ENCODE measurements around the gene SMG1.
"Not testable (repeated sequence)": the region's sequence is repeated elsewhere in the genome, so short reads cannot be mapped to it uniquely, and the experiment has no call there.

SMG1 gene

DNA sequence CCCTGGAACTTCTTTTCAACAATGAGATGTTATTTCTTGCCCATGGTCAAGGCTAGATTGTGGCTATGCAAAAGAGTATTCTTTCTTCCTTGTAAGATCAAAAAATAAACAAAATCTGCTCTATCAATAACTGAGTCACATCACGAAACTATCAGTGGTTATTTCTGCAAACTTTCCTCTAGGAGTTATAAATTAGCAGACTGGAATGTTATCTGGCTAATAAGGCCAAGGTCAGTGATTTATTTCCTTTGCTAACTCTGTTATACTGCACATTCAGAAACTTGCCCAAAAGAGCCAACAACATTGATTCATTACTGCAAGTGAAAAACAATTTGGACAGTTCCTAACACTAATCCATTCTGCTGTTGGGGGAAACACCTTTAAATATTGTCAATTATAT lies 129.8 kb downstream of the SMG1 start:
- no peak for DNase-seq

DNA sequence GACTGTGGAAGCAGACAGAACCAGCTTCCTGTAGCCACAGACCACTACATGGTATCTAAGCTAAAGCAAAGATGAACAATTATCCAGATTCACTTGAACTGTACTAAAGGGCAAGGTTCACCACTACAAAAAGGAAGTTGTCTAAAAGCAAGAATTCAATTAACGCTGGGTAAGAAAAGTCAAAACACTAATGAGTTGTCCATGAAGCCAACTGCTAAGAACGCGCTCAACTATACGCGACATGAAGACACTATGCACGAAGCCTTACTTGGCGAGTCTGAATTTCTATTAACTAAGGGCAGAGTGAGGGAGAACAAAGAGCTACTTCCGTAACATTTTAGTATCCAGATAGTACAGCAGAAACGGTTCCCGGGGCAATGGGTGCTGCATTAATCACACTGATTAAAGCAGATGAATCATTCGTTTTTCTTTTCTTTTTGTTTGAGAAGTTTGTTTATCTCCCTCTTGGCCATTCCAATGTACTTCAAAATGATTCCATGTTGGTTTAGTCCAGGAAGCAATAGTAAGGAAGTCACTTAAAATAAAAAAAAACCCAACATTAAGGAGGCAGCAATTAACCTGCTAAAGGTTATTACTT lies 133.3 kb downstream of the SMG1 start:
- DNase-seq, result no peak

DNA sequence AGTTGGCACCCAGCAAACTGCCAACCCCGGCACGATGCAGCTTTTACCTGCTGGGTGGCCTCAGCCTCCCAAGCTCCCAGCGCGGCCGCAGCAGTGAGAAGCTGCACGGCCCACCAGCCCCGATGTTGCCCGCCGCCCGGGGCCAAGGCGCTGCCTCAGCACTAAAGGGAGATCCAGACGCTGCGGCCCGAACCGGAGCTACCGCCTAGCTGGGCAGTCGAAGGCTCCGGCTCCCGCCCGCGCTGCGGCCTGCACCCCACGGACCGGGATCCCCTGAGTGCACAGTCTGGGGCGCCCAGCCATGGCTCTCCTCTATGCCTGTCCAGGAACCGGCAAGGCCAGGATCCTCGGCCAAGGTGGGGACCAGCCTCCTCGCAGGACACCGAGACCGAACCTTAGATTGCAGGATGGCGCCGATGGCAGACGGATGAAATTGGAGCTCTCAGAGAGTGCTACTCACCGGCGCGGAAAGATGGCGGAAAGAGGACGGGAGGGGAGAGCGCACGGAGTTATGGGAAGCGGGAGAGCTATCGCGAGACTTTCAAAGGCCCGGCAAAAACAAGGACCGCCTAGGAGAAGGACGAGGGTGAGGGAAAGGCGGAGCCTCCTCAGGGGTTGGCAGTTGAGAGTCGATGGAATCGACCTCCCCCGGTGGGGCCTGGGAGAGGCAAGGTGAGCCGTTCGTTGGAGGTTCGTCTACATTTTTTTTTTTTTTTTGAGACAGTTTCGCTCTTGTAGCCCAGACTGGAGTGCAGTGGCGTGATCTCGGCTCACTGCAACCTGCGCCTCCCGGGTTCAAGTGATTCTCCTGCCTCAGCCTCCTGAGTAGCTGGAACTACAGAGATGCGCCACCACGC lies 136.1 kb downstream of the SMG1 start, which contains the start of gene RPS15A:
TSS of gene RPS15A (minus strand) at position 485 of the 857 bp plus-strand sequence. CDS start 1,221 bp downstream, outside the sequence.
- DNase-seq, result peak; percentile 94

DNA sequence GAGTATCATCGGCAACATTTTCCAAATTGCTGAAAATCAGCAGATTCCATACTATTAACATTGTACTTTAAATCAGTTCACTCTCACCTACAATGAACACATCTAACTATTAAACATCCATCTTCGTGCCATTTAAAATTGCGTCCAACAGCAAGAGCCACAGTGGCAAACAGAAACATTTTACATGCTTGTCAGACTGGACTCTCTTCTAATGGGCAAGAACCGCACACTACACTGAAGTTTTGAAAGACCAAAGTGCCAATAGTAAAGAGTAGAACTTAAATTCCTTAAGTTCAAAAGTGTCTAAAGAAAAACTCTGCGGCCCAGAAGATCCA lies 136.7 kb downstream of the SMG1 start:
- no peak for DNase-seq

DNA sequence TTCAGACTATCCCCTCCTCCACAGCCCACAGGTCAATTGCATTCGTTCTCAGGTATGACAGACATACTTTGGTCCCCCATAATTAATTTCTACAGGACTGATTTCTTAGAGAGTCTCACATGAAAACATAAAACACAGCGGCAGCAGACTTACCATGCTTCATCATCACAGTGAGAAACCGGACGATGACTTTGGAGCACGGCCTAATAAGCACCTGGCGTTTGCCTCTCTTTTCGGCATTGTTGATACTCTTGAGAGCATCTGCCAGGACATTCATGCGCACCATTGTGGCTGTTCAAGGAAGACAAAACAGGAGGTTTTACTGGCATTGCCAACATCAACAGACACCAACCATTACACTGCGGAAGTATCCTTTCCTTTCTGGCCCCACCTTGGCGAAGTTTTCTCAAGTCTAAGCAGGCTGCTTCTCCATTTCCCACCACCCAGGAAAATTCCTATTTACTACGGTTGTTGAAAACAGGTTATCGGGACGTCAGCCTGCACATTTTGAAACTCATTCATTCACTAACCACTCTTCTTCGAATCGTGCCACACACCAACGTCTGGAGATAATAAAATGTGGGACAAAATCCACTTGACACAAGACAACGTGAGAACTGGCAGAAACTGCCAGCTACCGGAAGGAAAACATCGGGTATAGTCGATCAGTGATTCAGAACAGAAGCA lies 137.2 kb downstream of the SMG1 start:
- DNase-seq, result no peak

DNA sequence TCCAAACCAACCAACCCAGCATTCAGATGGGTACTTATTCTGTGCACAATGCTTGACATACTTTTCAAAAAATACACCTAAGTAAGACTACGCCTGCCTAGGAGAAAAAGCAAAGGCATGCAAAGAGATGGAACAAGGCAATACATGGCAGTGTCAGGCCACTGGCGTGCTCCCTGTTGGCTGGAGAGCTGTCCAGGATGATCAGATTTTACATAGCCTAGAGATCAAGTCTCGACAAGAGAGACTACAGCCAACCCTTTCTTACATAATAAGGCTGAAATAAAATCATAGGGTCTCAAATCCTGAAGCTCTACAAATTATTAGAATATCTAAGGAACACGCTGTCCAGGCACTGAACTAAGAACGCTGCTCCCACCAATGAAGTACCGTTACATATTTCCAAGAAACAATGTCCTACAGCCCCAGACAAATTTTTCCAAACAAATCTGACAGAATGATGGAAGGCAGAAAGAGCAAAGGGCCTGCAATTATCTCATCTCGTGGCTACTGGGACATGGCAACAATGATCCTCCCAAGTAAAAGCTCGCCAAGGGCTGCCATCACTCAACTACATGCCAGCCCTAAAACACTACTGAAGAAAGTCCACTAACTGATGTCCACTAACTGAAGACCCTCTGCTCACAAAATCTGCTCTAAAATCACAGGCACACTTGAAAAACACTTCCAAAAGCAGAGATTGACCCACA lies 141.1 kb downstream of the SMG1 start:
- no peak for DNase-seq

DNA sequence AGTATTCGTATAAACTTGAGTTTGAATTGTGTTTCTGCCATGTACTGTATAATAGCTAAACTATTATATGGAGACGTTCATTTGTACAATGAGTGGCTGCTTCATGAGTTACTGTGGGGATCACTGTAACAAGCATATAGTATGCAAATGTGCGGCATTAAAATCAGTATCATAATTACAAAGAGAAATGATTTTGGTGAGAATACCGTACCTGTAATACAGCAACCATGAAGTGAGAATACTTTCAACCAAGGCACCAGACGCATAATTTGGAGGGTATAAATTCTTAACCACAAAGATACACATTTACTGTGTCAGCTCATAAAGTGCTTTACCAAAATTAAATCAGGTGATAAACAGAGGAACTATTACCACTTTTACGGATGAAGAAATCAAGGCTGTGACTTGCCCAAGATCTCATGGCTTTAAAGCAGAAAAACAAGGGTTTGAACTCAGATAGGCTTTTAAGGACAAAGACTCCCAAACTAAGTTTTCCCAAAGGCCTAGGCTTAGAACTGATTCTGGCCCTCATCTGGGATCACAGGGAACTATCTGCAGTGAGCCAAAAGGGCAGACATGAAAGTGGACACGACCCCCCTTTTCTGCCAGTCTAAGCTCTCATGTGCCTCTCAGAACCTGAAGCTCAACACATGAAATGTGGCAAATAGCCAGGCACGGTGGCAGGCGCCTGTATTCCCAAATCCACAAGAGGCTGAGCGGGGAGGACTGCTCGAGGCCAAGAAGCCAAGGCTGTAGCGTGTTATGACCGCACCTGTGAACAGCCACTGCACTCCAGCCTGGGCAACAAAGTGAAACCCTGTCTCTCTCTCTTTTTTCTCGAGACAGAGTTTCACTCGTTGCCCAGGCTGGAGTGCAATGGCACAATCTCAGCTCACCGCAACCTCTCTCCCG lies 142.5 kb downstream of the SMG1 start:
- DNase-seq, result no peak

DNA sequence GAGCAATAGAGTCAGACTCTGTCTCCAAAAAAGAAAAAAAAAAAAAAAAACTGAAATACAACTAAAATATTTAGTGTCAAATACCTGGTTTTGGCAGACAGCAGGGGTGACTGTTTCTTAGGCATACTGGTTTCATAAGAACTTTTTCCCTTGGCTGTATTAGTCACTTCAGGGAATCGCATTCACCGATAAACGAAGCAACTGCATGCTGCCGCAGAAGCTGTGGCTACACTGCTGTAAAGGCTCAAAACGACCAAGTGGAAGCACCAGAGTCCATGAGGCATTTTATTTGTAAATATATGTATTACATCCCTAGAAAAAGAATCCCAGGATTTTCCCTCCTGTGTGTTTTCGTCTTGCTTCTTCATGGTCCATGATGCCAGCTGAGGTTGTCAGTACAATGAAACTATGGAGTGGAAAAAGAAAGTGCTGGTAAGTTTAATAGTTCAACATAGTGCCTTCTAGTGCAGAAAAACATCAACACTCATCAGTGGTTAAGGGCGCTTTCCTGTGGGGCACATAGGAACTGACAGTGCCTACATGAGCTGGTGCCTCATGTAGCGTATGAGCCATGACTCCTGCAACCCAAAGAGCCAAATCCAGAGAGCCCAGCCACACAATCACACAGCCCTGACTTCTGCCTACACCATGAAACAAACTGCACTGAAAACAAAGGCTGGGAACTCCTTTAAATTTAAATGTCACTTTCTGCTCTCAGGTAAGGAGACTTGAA lies 143.3 kb downstream of the SMG1 start:
- DNase-seq, result no peak

DNA sequence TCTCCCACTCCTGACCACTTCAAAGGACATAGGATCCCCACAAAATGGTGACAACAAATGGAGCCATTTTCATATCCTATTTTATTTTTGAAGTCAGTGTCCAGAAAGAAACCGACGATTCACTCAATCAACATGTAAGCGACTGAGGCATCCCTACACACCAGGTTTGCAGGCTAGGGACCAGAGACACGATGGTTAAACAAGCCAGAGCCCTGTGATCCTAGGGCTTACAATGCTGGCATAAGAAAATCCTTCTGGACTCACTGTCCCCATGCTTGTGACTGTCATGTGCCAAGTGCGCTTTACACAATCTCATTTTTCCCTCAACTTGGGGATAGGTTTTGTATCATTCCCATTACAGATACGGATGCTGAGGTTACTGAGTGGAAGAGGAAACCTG lies 145.0 kb downstream of the SMG1 start:
- not testable (repeated sequence) for DNase-seq

DNA sequence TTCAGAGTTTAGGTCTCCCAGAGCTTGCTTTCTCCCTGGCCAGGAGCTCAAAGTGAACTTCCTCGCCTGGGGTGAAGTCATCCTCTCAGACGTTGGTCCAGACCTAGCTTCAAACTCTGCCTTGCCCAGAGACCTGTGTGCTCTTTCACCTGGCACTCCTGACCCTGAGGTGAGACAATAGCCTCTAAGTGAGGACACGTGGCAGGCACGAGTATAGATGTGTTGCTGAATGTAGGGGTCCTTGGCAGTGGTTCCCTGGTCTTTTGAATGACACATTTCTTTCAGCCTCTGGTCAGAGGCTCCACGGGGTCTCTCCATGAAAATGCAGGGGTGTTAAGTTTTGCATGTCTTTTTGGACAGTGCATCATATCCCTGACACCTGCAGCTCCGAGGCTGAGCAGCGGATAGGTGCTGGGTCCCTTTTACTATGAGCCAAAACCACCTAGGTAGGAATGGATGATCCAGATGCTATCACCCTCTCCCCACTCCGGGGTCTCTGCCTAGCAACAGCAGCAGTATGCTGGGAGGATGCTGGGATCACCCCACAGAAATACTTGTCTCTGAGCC lies 145.7 kb downstream of the SMG1 start:
- not testable (repeated sequence) for DNase-seq

DNA sequence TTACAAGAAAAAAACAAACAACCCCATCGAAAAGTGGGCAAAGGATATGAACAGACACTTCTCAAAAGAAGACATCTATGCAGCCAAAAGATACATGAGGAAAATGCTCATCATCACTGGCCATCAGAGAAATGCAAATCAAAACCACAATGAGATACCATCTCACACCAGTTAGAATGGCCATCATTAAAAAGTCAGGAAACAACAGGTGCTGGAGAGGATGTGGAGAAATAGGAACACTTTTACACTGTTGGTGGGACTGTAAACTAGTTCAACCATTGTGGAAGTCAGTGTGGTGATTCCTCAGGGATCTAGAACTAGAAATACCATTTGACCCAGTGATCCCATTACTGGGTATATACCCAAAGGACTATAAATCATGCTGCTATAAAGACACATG lies 148.5 kb downstream of the SMG1 start:
- DNase-seq, result not testable (repeated sequence)

DNA sequence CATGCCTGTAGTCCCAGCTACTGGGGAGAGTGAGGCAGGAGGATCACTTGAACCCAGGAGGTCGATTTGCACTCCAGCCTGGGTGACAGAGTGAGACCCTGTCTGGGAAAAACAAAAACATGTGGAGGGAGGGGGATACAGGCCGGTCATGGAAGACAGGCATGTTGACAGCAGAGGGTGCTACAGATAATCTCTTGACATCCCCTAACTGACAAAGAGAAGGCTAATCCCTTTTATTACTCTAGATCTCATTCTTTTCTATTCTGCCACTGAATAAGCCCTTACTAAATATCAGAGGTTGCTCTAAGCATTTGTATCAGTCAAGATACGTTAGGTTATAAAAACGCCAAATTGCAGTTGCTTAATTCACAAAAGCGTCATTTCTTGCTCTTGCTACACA lies 149.9 kb downstream of the SMG1 start:
- DNase-seq, result not testable (repeated sequence)

DNA sequence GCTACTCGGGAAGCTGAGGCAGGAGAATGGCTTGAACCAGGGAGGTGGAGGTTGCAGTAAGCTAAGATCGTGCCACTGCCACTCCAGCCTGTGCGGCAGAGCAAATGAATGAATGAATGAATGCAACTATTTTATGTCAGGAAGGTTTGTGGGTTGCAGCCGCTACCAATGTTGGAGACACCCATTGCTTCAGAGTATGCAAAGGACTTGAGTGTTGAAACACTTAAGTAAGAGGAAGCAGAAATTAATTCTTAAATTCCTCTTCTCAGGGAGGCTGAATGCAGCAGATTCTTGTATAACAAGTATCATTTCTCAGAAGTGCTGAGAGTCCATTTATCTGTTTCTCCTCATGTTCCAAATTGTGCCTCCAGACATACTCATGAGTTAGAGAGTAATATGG lies 151.6 kb downstream of the SMG1 start:
- DNase-seq, result not testable (repeated sequence)

DNA sequence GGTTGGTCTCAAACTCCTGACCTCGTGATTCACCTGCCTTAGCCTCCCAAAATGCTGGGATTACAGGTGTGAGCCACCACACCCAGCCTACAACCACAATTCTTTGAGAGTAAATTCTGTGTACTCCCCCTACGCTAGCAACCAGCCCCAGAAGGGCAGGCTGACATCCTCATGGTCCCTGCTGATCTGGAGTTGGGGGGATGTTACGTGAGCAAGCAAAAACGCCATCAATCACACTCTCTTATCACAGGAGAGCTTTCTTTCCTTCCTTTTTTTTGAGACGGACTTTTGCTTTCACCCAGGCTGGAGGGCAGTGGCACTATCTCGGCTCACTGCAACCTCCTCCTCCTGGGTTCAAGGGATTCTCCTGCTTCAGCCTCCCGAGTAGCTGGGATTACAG lies 154.0 kb downstream of the SMG1 start:
- not testable (repeated sequence) for DNase-seq

DNA sequence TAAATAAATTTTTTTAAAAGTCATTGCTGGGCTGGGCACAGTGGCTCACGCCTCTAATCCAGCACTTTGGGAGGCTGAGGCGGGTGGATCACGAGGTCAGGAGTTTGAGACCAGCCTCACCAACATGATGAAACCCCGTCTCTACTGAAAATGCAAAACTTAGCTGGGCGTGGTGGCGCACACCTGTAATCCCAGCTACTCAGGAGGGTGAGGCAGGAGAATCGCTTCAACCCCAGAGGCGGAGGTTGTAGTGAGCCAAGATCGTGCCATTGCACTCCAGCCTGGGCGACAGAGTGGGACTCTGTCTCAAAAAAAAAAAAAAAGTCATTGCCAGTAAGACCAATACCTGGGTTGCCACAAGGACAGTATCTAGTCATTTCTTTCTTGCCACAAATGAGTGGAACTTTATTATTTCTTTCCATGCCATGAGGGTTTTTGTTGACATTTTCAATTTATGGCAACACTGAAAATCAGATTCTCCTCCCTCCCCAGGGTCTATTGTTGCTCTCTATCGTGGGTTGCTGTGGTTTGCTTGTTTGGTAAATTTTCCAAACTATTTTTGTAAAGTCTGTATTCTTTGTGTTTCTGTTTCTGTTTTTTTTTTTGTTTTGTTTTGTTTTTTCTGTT lies 155.8 kb downstream of the SMG1 start:
- not testable (repeated sequence) for DNase-seq

DNA sequence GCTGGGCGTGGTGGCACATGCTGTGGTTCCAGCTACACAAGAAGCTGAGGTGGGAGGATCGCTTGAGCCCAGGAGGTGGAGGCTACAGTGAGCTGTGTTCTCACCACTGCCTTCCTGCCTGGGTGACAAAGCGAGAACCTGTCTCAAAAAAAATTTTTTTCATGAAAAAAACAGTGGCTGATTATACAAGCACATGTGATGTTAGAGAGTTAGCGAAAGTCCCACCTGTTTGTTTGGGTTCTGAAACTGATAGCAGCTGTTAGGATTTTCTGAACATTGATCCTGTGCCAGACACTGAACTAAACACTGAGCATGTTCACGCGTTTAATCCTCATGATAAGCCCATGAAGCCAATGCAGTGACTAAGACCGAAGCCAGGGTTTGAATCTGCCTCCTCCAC lies 159.0 kb downstream of the SMG1 start:
- DNase-seq, result not testable (repeated sequence)

DNA sequence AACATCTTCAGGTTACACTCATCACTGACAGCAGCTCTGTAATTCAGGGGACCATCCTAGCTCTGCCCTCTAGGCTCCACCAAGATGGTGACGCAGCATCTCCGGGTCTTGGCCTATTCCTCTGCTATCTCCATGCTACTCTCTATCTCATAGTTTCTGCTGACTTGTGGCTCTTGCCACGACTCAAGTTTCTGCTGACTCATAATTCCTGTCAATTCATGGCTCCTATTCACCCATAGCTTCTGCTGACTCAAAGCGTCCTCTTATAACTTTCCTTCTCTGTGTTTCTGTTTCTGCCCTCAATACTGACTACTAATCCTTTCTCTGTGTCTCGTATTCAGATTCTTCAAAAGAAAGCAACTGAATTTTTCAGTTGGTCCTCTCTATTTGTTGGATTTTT lies 163.5 kb downstream of the SMG1 start:
- not testable (repeated sequence) for DNase-seq

DNA sequence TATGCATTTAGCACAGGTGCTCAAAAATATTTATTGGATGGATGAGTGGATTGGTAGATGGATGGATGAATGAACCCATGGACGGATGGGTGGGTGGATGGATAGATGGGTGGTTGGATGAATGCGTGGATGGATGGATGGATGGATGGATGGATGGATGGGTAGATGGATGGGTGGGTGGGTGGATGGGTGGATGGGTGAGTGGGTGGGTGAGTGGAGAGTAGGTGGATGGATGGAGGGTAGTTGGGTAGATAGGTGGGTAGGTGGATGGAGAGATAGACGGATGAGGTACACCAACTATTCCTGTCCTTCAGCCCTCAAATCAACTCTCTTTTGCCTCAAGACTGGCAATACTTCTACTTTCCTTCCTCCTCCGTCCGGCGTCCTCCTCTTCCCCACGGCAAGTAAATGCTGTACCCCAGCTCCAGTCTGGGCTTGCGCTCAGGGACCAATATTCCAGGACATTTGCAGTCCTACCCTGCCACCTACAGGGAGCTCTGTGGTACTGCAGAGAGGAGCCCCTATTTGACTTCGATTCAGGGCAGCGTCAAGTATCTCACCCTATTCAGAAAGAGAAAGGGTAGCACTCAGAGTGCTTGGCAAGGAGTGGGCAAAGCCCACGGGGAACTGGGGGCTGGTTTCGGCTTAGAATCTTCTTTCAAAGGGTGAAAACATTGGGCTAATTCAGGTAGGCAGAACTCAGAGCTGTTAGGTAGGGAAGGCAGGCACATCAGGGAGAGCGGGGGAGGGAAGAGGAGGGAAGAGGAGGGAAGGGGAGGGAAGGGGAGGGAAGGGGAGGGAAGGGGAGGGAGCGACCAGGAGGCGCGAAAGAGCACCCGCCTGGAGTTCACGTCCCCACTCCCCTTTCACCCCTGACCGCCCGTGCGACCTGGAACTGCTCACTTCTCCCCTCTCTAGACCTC lies 166.3 kb downstream of the SMG1 start:
- peak; percentile 24 for DNase-seq

DNA sequence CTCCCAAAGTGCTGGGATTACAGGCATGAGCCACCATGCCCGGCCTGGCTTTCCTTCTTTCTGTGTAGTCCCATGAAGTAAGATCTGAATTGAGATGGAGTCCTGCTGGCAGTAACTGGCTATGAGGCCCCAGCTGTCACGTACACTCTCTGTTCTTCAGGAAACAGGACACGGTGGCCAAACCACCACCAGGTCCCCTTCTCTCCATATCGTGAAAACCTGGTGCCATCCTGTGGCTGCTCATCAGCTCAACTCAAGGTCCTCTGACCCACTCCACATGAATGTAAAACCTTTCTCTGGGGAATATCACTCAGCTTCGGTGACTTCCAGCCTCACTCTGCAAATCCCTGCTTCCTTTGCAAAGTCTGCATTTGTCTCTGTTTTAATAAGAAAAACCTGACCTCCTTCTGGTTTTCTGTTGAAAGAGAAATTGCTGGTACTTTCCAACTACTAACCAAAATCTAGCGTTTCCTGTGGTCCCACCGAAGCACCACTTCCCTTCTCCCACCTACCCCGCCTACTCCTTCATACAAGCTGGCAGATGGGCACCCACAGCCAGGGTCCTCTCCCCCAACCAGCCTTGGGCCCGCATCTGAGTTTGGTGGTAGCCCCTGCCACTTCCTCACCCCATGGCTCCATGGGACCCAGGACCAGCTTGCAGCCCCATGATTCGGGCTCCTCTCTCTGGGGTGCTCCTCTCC lies 168.1 kb downstream of the SMG1 start:
- not testable (repeated sequence) for DNase-seq

Measured in DMS79 treated with DMSO at 0.1 percent for 48 hours (cell line).